ENCODE results near the gene TH.

TH gene

GRCh38 chr11:2188745-2189144 lies 17.1 kb upstream of the TH start:
- DNase-seq: no peak
- Histone ChIP-seq H3K27me3 (replicated peaks in 2 of 5; ENCODE audit: control insufficient read depth in 4 of 5, insufficient read depth in 5 of 5, low read length in 4 of 5) (no peaks in the 10 kb centered on the region), H3K27ac (ENCODE audit: insufficient read depth in 1 of 2, low read depth in 1 of 2, low read length in 2 of 2, poor library complexity in 1 of 2, severe bottlenecking in 2 of 2) (no peak overlapping the region), H3K36me3 (ENCODE audit: control insufficient read depth in 4 of 4, insufficient read depth in 4 of 4, low read length in 3 of 4) (no peaks in the 10 kb centered on the region), H3K4me1 (ENCODE audit: control extremely low read depth in 1 of 4, control insufficient read depth in 4 of 4, insufficient read depth in 4 of 4, low read length in 3 of 4) (peaks cover 5 to 51% (median 30%) of the 10 kb centered on the region in 4 experiments), H3K4me3 (ENCODE audit: control insufficient read depth in 1 of 7, extremely low read depth in 1 of 7, insufficient read depth in 4 of 7, low read depth in 2 of 7, low read length in 6 of 7) (no peak overlapping the region), H3K9me3 (ENCODE audit: control extremely low read depth in 1 of 5, control insufficient read depth in 4 of 5, insufficient read depth in 2 of 5, low read depth in 1 of 5, low read length in 4 of 5) (no peaks in the 10 kb centered on the region)
- ChIA-PET POLR2A (no interaction called here), CTCF (no interaction called here)
- 98% methylated on average over 19 of the region's 19 CpGs for WGBS (ENCODE audit: insufficient coverage)

- ChIA-PET POLR2A (no interaction called here), CTCF (interaction anchor here (1.0 to 6.0 kb wide), 10 partner anchors 8 to 344 kb away, joined by 3 to 82 read pairs (median 10); no protein-coding TSS in a partner anchor)
- 100% methylated on average over 3 of the region's 7 CpGs for WGBS (ENCODE audit: insufficient coverage)
- Histone ChIP-seq H3K36me3 (ENCODE audit: control insufficient read depth in 4 of 4, insufficient read depth in 4 of 4, low read length in 3 of 4) (no peaks in the 10 kb centered on the region), H3K9me3 (ENCODE audit: control extremely low read depth in 1 of 5, control insufficient read depth in 4 of 5, insufficient read depth in 2 of 5, low read depth in 1 of 5, low read length in 4 of 5) (no peaks in the 10 kb centered on the region), H3K4me1 (ENCODE audit: control extremely low read depth in 1 of 4, control insufficient read depth in 4 of 4, insufficient read depth in 4 of 4, low read length in 3 of 4) (peaks cover 5 to 46% (median 29%) of the 10 kb centered on the region in 4 experiments), H3K27me3 (replicated peaks in 2 of 5; ENCODE audit: control insufficient read depth in 4 of 5, insufficient read depth in 5 of 5, low read length in 4 of 5) (no peaks in the 10 kb centered on the region), H3K27ac (ENCODE audit: insufficient read depth in 1 of 2, low read depth in 1 of 2, low read length in 2 of 2, poor library complexity in 1 of 2, severe bottlenecking in 2 of 2) (no peak overlapping the region), H3K4me3 (ENCODE audit: control insufficient read depth in 1 of 7, extremely low read depth in 1 of 7, insufficient read depth in 4 of 7, low read depth in 2 of 7, low read length in 6 of 7) (peak overlapping the region in 1 of 7 experiments; percentile 40)
- peak in 2 of 3 donors; percentile 28 to 64 for DNase-seq
Observed at GRCh38 chr11:2187280-2187707, 15.7 kb upstream of the TH start.

- no peaks in the 10 kb centered on the region for H3K27me3 ChIP-seq (replicated peaks in 2 of 5; ENCODE audit: control insufficient read depth in 4 of 5, insufficient read depth in 5 of 5, low read length in 4 of 5)
- POLR2A ChIA-PET: interaction anchor here (1.3 kb wide), 1 partner anchor 214 kb away, joined by 3 read pairs; the partner anchor contains the start of gene TSSC4
- H3K36me3 ChIP-seq (ENCODE audit: control insufficient read depth in 4 of 4, insufficient read depth in 4 of 4, low read length in 3 of 4): no peaks in the 10 kb centered on the region
- H3K9me3 ChIP-seq (ENCODE audit: control extremely low read depth in 1 of 5, control insufficient read depth in 4 of 5, insufficient read depth in 2 of 5, low read depth in 1 of 5, low read length in 4 of 5): no peaks in the 10 kb centered on the region
- peaks cover 5 to 41% (median 24%) of the 10 kb centered on the region in 4 experiments for H3K4me1 ChIP-seq (ENCODE audit: control extremely low read depth in 1 of 4, control insufficient read depth in 4 of 4, insufficient read depth in 4 of 4, low read length in 3 of 4)
- peak; percentile 84 to 90 (median 89) for DNase-seq
- no peak overlapping the region for H3K27ac ChIP-seq (ENCODE audit: insufficient read depth in 1 of 2, low read depth in 1 of 2, low read length in 2 of 2, poor library complexity in 1 of 2, severe bottlenecking in 2 of 2)
- H3K4me3 ChIP-seq (ENCODE audit: control insufficient read depth in 1 of 7, extremely low read depth in 1 of 7, insufficient read depth in 4 of 7, low read depth in 2 of 7, low read length in 6 of 7): peak overlapping the region in 1 of 7 experiments; percentile 40
- CTCF ChIA-PET: interaction anchor here (0.8 to 6.0 kb wide), 16 partner anchors 8 to 353 kb away, joined by 3 to 82 read pairs (median 6); no protein-coding TSS in a partner anchor
- 2% methylated on average over 15 of the region's 21 CpGs for WGBS (ENCODE audit: insufficient coverage)
Observed at GRCh38 chr11:2186669-2187279, 15.2 kb upstream of the TH start.

- Histone ChIP-seq H3K27me3 (replicated peaks in 2 of 5; ENCODE audit: control insufficient read depth in 4 of 5, insufficient read depth in 5 of 5, low read length in 4 of 5) (no peaks in the 10 kb centered on the region), H3K4me3 (ENCODE audit: control insufficient read depth in 1 of 7, extremely low read depth in 1 of 7, insufficient read depth in 4 of 7, low read depth in 2 of 7, low read length in 6 of 7) (no peak overlapping the region), H3K9me3 (ENCODE audit: control extremely low read depth in 1 of 5, control insufficient read depth in 4 of 5, insufficient read depth in 2 of 5, low read depth in 1 of 5, low read length in 4 of 5) (no peaks in the 10 kb centered on the region), H3K36me3 (ENCODE audit: control insufficient read depth in 4 of 4, insufficient read depth in 4 of 4, low read length in 3 of 4) (no peaks in the 10 kb centered on the region), H3K27ac (ENCODE audit: insufficient read depth in 1 of 2, low read depth in 1 of 2, low read length in 2 of 2, poor library complexity in 1 of 2, severe bottlenecking in 2 of 2) (no peak overlapping the region), H3K4me1 (ENCODE audit: control extremely low read depth in 1 of 4, control insufficient read depth in 4 of 4, insufficient read depth in 4 of 4, low read length in 3 of 4) (peaks cover 0 to 28% (median 12%) of the 10 kb centered on the region in 4 experiments)
- CTCF ChIA-PET: interaction anchor here (0.6 to 6.0 kb wide), 13 partner anchors 9 to 706 kb away, joined by 3 to 82 read pairs (median 3); no protein-coding TSS in a partner anchor
- peak in 2 of 3 donors; percentile 25 to 29 for DNase-seq
- 76% methylated on average over 21 of the region's 23 CpGs for WGBS (ENCODE audit: insufficient coverage)
- POLR2A ChIA-PET: interaction anchor here (1.3 kb wide), 1 partner anchor 216 kb away, joined by 3 read pairs; the partner anchor contains the start of gene TSSC4
Observed at GRCh38 chr11:2185324-2186085, 13.9 kb upstream of the TH start.

GRCh38 chr11:2182692-2183474 lies 11.3 kb upstream of the TH start:
- Histone ChIP-seq H3K9me3 (ENCODE audit: control extremely low read depth in 1 of 5, control insufficient read depth in 4 of 5, insufficient read depth in 2 of 5, low read depth in 1 of 5, low read length in 4 of 5) (no peaks in the 10 kb centered on the region), H3K27me3 (replicated peaks in 2 of 5; ENCODE audit: control insufficient read depth in 4 of 5, insufficient read depth in 5 of 5, low read length in 4 of 5) (no peaks in the 10 kb centered on the region), H3K27ac (ENCODE audit: insufficient read depth in 1 of 2, low read depth in 1 of 2, low read length in 2 of 2, poor library complexity in 1 of 2, severe bottlenecking in 2 of 2) (no peak overlapping the region), H3K4me3 (ENCODE audit: control insufficient read depth in 1 of 7, extremely low read depth in 1 of 7, insufficient read depth in 4 of 7, low read depth in 2 of 7, low read length in 6 of 7) (no peak overlapping the region), H3K36me3 (ENCODE audit: control insufficient read depth in 4 of 4, insufficient read depth in 4 of 4, low read length in 3 of 4) (no peaks in the 10 kb centered on the region), H3K4me1 (ENCODE audit: control extremely low read depth in 1 of 4, control insufficient read depth in 4 of 4, insufficient read depth in 4 of 4, low read length in 3 of 4) (peaks cover 0 to 25% (median 8%) of the 10 kb centered on the region in 4 experiments)
- ChIA-PET CTCF (interaction anchor here (1.5 to 6.0 kb wide), 3 partner anchors 116 to 348 kb away, joined by 4 to 82 read pairs (median 23); no protein-coding TSS in a partner anchor), POLR2A (no interaction called here)
- WGBS (ENCODE audit: insufficient coverage): 99% methylated on average over 11 of the region's 20 CpGs
- no peak for DNase-seq

- Histone ChIP-seq H3K4me1 (ENCODE audit: control extremely low read depth in 1 of 4, control insufficient read depth in 4 of 4, insufficient read depth in 4 of 4, low read length in 3 of 4) (peaks cover 0 to 23% (median 8%) of the 10 kb centered on the region in 4 experiments), H3K27me3 (replicated peaks in 2 of 5; ENCODE audit: control insufficient read depth in 4 of 5, insufficient read depth in 5 of 5, low read length in 4 of 5) (no peaks in the 10 kb centered on the region), H3K9me3 (ENCODE audit: control extremely low read depth in 1 of 5, control insufficient read depth in 4 of 5, insufficient read depth in 2 of 5, low read depth in 1 of 5, low read length in 4 of 5) (no peaks in the 10 kb centered on the region), H3K36me3 (ENCODE audit: control insufficient read depth in 4 of 4, insufficient read depth in 4 of 4, low read length in 3 of 4) (no peaks in the 10 kb centered on the region), H3K4me3 (ENCODE audit: control insufficient read depth in 1 of 7, extremely low read depth in 1 of 7, insufficient read depth in 4 of 7, low read depth in 2 of 7, low read length in 6 of 7) (no peak overlapping the region), H3K27ac (ENCODE audit: insufficient read depth in 1 of 2, low read depth in 1 of 2, low read length in 2 of 2, poor library complexity in 1 of 2, severe bottlenecking in 2 of 2) (no peak overlapping the region)
- DNase-seq: no peak
- POLR2A ChIA-PET: no interaction called here
- CTCF ChIA-PET: interaction anchor here (0.7 to 6.0 kb wide), 2 partner anchors 15 to 239 kb away, joined by 3 to 82 read pairs; no protein-coding TSS in a partner anchor
- WGBS (ENCODE audit: insufficient coverage): 97% methylated on average over 14 of the region's 18 CpGs
Observed at GRCh38 chr11:2182075-2182474, 10.5 kb upstream of the TH start.

Measured in common myeloid progenitor, CD34-positive (primary cell).